DND-41 (cell line): ENCODE data around the gene GPR132.

Source experiments
- CTCF ChIP-seq: IDR thresholded peaks from 2 replicates; pipeline ENCODE4 v1.5.1; 2012; ENCODE audit warnings: borderline replicate concordance, low read length, moderate library complexity, mild to moderate bottlenecking; ENCODE audit not compliant: poor library complexity, severe bottlenecking; ENCODE audit errors: extremely low read depth
- EZH2 ChIP-seq: IDR thresholded peaks from 3 replicates; pipeline ENCODE4 v1.6.1; 2012; ENCODE audit warnings: borderline replicate concordance, low read depth, mild to moderate bottlenecking, moderate library complexity, low read length, inconsistent platforms; ENCODE audit not compliant: severe bottlenecking

- TF ChIP-seq CTCF (no peak), EZH2 (no peak)
Observed at GRCh38 chr14:105077649-105077995, 12.4 kb upstream of the GPR132 start.
